Lower lobe of right lung (tissue), 2 donors: ENCODE data around the gene SOX13. TPM values are rescaled to one million over a fixed set of nuclear protein-coding genes. Genes with fewer than 3 reads are reported as not detected.
"Not testable (repeated sequence)": the region's sequence is repeated elsewhere in the genome, so short reads cannot be mapped to it uniquely, and the experiment has no call there.

Experiments
- ATAC-seq, 2 donors: fragments of 200-7000 bp; cut with Tn5 transposase; one replicate each; pipeline ENCODE4 v1.9.1; 2020 to 2022; ENCODE audit warnings: mild to moderate bottlenecking in 2 of 2, moderate library complexity in 2 of 2
- DNase-seq: peaks from one replicate; pipeline ENCODE4 v3.0.0-alpha.2; 2020
- H3K27ac ChIP-seq: fragments of 200-600 bp; one replicate; pipeline ENCODE4 v1.8.0; 2022
- H3K27me3 ChIP-seq: fragments of 200-600 bp; one replicate; pipeline ENCODE4 v1.8.0; 2022; ENCODE audit warnings: low read depth
- H3K36me3 ChIP-seq: fragments of 200-600 bp; one replicate; pipeline ENCODE4 v1.8.0; 2022; ENCODE audit warnings: mild to moderate bottlenecking
- H3K4me1 ChIP-seq: fragments of 200-600 bp; one replicate; pipeline ENCODE4 v1.8.0; 2022
- H3K4me3 ChIP-seq: fragments of 200-600 bp; one replicate; pipeline ENCODE4 v1.8.0; 2022; ENCODE audit warnings: mild to moderate bottlenecking
- H3K9me3 ChIP-seq: fragments of 200-600 bp; one replicate; pipeline ENCODE4 v1.8.0; 2022
- CTCF ChIP-seq: fragments of 200-600 bp; IDR thresholded peaks from one replicate; pipeline ENCODE4 v1.8.0; 2022; ENCODE audit warnings: antibody characterized with exemption, mild to moderate bottlenecking
- intact Hi-C: fragments of 100-400 bp; cut with DNase I; formaldehyde crosslinking; loops from one replicate; pipeline ENCODE4 v1.11.0; 2022
- total RNA-seq: library from RNA; stranded (reverse); fragmentation: NEBNext Ultra II Directional; extraction: Animal tissue kit (Norgen Biotek cat#: 25700); gene quantifications from one replicate; pipeline ENCODE4 v1.2.1, GENCODE V29; 2021
- donor health status: DM: no; HTN: yes; CAD: no; lungs with severe emphysema.

The SOX13 gene
- total RNA-seq, 1 donor from 2014 or later = 57.8 TPM

- Histone ChIP-seq H3K4me3 (no peak overlapping the region), H3K27ac (peak overlapping the region; percentile 15), H3K36me3 (no peaks in the 10 kb centered on the region), H3K27me3 (no peaks in the 10 kb centered on the region), H3K9me3 (no peaks in the 10 kb centered on the region), H3K4me1 (no peaks in the 10 kb centered on the region)
- DNase-seq (no peak), ATAC-seq (no peak)
- no peak for TF ChIP-seq CTCF
- intact Hi-C loops = no loop called here
Measured at GRCh38 chr1:204042516-204042915, 30.4 kb upstream of the SOX13 start.

- no peak for ATAC-seq
- no peak for TF ChIP-seq CTCF
- no peak overlapping the region for H3K27ac ChIP-seq
- no peaks in the 10 kb centered on the region for H3K27me3 ChIP-seq
- H3K4me1 ChIP-seq = no peaks in the 10 kb centered on the region
- H3K4me3 ChIP-seq = no peak overlapping the region
- DNase-seq = no peak
- intact Hi-C loops = no loop called here
- H3K36me3 ChIP-seq = no peaks in the 10 kb centered on the region
- H3K9me3 ChIP-seq = no peaks in the 10 kb centered on the region
Measured at GRCh38 chr1:204043680-204044079, 29.2 kb upstream of the SOX13 start.

GRCh38 chr1:204044448-204044847, 28.5 kb upstream of the SOX13 start:
- no peaks in the 10 kb centered on the region for H3K27me3 ChIP-seq
- no peak overlapping the region for H3K27ac ChIP-seq
- no peaks in the 10 kb centered on the region for H3K36me3 ChIP-seq
- DNase-seq = no peak
- intact Hi-C loops = no loop called here
- TF ChIP-seq CTCF = no peak
- no peak overlapping the region for H3K4me3 ChIP-seq
- no peaks in the 10 kb centered on the region for H3K9me3 ChIP-seq
- H3K4me1 ChIP-seq = no peaks in the 10 kb centered on the region
- no peak for ATAC-seq

- ATAC-seq = peak; percentile 36 to 48
- TF ChIP-seq CTCF = no peak
- Histone ChIP-seq H3K27ac (peak overlapping the region; percentile 34), H3K9me3 (no peaks in the 10 kb centered on the region), H3K36me3 (no peaks in the 10 kb centered on the region), H3K27me3 (no peaks in the 10 kb centered on the region), H3K4me1 (no peaks in the 10 kb centered on the region), H3K4me3 (no peak overlapping the region)
- intact Hi-C loops = no loop called here
- DNase-seq = no peak
Measured at GRCh38 chr1:204045430-204045829, 27.5 kb upstream of the SOX13 start.

- Histone ChIP-seq H3K27me3 (no peaks in the 10 kb centered on the region), H3K36me3 (no peaks in the 10 kb centered on the region), H3K4me3 (no peak overlapping the region), H3K9me3 (no peaks in the 10 kb centered on the region), H3K27ac (no peak overlapping the region), H3K4me1 (no peaks in the 10 kb centered on the region)
- intact Hi-C loops = no loop called here
- ATAC-seq = no peak
- no peak for TF ChIP-seq CTCF
- DNase-seq = no peak
Measured at GRCh38 chr1:204046346-204046745, 26.6 kb upstream of the SOX13 start.

- DNase-seq, H3K9me3 ChIP-seq, intact Hi-C loops: not testable (repeated sequence)
Measured at GRCh38 chr1:204048796-204049195, 24.1 kb upstream of the SOX13 start.

More at GRCh38 chr1:204048796-204049195, 24.1 kb upstream of the SOX13 start:
- H3K27me3 ChIP-seq, H3K36me3 ChIP-seq, ATAC-seq, H3K4me1 ChIP-seq, H3K4me3 ChIP-seq, H3K27ac ChIP-seq: not testable (repeated sequence)
